GM03348 (cell line): ENCODE data around the gene SMARCA1.
"Not testable (repeated sequence)": the region's sequence is repeated elsewhere in the genome, so short reads cannot be mapped to it uniquely, and the experiment has no call there.

ENCODE experiments used
- DNase-seq: peaks from one replicate; pipeline ENCODE4 v3.0.0; 2012; ENCODE audit warnings: low spot score

SMARCA1 gene, protein sequence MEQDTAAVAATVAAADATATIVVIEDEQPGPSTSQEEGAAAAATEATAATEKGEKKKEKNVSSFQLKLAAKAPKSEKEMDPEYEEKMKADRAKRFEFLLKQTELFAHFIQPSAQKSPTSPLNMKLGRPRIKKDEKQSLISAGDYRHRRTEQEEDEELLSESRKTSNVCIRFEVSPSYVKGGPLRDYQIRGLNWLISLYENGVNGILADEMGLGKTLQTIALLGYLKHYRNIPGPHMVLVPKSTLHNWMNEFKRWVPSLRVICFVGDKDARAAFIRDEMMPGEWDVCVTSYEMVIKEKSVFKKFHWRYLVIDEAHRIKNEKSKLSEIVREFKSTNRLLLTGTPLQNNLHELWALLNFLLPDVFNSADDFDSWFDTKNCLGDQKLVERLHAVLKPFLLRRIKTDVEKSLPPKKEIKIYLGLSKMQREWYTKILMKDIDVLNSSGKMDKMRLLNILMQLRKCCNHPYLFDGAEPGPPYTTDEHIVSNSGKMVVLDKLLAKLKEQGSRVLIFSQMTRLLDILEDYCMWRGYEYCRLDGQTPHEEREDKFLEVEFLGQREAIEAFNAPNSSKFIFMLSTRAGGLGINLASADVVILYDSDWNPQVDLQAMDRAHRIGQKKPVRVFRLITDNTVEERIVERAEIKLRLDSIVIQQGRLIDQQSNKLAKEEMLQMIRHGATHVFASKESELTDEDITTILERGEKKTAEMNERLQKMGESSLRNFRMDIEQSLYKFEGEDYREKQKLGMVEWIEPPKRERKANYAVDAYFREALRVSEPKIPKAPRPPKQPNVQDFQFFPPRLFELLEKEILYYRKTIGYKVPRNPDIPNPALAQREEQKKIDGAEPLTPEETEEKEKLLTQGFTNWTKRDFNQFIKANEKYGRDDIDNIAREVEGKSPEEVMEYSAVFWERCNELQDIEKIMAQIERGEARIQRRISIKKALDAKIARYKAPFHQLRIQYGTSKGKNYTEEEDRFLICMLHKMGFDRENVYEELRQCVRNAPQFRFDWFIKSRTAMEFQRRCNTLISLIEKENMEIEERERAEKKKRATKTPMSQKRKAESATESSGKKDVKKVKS

DNA sequence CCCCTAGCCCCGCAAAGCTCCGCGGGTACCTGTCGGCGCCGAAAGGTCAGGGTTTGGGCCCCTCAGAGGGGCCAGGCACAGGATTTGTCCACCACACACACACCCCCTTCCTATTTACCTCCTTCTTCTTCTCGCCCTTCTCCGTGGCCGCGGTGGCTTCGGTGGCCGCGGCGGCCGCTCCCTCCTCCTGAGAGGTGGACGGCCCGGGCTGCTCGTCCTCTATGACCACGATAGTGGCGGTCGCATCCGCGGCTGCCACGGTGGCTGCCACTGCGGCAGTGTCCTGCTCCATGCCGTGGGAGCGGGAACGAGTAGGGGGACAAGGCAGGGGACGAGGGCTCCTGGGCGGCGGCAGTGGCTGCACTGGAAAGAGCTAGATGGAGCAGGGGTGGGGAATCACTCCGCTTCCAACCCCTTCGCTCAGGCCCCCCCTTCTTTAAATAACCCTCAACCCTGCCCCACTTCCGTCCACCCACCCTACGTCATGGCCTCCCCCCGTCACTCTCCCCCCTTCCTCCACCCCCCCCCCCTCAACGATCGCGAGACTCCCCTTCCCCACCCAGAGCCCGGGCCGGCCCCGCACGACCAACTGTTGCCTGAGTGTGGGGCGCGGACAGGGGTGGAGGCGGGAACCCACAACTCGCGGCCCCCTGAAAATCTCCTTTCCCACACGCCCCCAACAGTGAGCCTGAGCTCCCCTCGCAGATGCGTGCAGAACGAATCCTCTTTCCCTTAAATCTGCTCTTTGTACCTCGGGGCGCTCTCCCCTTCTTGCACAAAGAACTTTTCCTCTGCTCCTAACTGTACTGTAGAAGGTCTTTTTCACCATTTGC lies at the start of gene SMARCA1:
SMARCA1 (minus strand) TSS at position 412 of the 833 bp plus-strand sequence; CDS start at position 292, 120 bp downstream.
- DNase-seq = peak; percentile 88

DNA sequence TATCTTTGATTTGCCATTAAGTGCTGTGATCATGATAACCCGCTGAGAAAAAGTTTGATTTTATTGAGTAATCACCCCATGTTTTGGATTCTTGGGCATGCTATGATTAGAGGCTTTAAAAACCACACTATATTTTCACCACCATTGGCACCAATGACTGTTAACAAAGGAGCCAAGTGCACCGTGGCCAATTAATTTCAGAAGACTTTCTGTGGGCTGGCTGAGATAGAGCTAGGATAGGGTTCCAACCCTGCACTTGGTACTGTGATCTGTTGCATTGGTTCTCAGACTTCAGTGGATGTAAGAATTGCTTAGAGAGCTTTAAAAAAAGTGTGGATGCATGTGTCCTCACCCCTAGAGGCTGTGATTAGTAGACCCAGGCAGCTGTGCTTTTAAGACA lies 49.1 kb upstream of the SMARCA1 start:
- peak; percentile 10 for DNase-seq

DNA sequence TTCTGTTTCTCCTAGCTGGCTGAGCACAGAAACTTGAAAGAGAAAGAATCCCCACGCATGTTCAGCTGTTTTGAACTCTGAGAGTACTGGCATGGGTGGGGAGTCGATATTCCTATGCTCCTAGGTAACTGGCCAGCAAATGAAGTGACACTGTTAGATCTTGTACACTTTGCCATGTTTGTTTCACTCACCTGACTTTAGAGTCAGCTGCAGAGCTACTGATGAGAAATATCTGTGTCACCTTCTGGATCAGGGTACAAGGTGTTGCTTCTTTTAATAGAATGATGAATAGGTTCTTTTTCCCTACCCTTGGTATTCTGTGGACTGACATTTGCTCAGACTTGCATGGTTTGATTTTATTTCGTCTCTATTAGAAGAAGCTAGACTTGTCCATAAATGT lies 45.1 kb upstream of the SMARCA1 start:
- no peak for DNase-seq

DNA sequence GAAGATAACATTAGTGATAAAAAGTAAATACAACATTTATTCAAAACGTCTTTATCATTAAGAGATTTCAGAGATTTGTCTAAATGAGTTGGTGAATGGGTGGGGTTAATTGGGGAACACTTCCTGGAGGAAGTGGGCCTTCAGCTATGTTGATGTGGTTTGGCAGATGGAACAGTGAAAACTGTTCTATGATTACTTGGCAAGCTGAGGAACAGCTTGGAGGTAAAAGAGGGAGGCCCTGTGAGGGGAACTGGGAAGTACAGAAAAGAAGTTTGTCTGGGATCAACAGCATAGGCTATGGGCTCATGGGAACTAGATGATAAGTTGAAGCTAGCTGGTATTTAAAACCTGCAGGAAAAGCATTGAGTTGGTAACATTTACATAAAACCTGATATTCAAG lies 42.8 kb upstream of the SMARCA1 start:
- DNase-seq = no peak

DNA sequence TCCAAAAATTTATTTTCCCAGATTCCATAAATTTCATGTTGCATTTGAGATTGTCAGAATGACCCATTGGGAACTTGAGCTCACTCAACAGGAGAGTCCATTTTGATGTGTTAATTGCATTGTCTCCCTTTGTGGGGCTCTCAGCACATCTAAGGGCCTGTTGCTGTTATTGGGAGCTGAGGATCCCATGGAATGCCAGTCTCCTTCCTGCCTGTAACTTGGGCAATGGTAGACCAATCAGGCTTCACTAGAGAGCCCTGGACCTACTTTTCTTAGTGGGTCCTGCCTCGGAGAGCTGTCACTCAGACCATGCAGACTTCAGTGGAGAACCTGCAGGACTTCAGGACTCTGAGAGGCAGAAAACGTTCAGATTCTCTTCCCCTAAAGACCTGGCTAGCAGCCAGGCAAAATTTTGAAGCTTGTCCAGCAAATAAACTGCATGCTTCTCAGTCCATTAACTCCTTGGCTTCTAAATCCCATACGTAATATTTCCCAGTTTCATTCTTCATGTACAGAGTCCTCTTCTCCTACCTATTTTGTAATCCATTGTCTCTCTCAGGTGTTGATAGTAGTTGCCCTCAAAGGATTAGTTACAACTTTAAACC lies 41.9 kb upstream of the SMARCA1 start:
- DNase-seq = no peak

DNA sequence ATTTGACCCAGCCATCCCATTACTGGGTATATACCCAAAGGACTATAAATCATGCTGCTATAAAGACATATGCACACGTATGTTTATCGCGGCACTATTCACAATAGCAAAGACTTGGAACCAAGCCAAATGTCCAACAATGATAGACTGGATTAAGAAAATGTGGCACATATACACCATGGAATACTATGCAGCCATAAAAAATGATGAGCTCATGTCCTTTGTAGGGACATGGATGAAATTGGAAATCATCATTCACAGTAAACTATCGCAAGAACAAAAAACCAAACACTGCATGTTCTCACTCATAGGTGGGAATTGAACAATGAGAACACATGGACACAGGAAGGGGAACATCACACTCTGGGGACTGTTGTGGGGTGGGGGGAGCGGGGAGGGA lies 41.1 kb upstream of the SMARCA1 start:
- DNase-seq = not testable (repeated sequence)

DNA sequence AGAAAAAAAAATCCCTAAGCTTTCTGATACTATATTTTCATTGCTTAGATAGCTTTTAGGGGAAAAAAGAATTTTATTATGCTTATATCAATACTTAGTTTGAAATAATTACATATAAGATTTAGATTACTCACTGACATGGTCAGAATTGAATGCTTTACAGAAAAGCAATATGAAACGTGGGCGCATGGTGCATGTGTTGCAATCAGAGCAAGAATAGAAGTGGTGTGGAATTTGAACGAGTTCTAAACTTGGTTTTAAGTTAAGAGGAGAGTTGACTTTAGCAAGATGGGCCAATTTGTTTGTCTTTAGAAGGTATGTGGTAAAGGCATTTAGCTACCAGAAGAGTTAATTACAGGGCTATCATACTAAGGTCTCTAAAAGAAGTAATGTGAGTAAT lies 38.2 kb upstream of the SMARCA1 start:
- DNase-seq = no peak

DNA sequence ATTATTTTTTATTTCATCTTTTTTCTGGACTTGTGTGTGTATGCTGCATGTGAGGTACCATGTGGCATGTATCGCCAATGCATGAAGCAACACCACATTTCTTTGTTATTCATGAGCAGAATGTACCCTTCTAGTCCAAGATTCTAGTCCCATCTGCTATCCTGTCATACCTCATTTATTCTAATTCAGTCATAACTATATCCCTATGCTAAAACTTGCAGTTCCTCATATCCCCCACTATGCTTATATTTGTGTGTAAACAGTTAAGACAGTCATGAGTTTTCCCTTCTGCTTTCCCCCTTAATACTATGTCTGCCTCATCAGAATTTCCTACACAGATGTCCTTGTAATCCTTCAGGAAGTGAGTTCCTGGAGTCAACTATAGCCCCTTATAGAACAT lies 36.5 kb upstream of the SMARCA1 start:
- no peak for DNase-seq

DNA sequence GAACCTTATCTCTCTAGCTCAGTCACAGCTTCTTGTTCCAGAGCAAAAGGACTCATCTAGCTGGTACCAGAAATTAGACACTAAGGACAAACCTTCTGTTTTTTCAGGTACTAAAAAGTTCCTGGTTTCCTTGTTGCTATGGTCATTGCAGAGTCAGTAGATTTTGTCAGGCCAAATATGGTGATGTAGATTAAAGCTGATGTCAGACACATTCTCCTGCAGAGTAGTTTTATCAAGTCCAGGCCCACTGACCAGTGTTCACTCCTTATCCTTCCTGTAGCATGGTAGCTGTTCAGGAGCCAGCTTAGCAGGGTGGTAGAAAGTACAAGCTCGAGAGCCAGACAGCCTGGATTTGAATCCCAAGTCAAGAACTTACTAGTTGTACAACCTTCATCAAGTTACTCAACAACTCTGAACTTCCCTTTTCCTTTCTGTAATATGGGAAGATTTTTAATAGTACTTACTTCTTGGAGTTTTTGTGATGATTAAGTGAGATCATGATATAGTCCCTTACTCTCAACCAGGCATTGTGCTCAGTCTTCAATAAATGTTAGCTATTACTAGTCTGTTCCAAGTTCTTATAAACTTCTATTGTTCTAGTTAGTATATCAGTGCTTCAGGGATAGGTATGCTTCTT lies 34.7 kb upstream of the SMARCA1 start:
- no peak for DNase-seq

DNA sequence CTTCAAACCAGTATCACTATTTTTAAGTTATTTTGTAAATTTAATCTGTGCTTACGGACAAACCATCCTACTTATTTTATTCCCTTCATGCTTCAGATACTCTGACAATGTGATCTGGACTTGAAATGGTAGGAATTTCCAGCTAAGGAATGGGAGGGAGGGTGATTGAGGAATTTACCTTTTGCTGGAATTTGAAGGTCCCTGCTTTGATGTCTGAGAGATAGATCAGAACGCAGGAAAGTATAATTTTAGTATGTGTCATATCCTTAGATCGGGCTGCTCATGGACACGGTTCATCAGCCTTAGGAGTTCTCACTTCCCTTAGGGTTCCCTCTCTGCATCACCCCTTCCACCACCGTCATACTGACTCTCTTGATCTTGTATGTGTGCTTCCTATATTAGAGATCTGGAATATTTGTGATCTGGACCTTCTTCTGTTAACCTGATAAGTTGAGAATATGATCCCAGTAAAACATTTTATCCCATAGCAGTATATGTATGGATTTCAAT lies 33.6 kb upstream of the SMARCA1 start:
- DNase-seq = no peak

DNA sequence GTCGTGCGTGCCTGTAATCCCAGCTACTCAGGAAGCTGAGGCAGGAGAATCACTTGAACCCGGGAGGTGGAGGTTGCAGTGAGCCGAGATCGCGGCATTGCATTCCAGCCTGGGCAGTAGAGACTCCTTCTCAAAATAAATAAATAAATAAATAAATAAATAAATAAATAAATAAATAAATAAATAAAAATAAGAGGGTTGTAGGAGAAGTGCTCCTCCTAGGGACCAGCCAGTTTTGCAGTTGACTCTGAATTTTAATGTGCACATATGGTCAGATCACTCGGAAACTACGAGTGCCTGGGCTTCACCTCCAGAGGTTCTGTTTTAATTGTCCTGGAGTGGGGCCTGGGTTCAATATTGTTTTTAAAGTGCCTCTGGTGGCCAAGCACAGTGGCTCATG lies 31.5 kb upstream of the SMARCA1 start:
- DNase-seq = not testable (repeated sequence)

DNA sequence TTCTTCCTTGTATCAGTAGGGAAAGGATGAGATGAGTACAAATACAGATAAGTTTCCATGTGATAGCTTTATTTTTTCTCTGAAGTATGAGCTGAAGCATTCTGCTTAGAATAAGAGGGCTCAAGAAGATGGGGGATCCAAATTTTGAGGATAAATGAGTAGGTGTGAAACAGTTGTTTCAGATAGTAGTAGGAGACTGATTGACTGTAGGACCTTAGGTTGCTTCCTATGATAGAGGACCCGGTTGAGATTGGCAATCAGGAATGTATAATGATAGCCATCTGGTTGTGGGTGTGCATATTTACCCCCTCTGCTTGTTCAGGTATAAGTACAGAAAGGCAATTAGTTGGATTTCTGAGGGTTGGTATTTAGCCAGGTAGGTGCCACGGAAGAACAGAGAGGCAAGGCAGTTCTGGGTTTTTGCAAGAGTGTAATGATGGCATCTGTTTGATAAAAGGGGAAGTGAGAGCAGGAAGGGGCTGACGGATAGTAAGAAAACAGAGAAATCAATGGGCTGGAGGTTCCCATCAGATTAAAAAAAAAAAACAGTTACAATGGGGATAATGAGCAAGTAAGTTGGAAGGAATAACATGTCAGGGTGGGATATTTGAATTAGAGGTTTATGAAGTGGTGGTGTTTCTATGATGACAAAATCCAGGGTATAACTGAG lies 30.5 kb upstream of the SMARCA1 start:
- no peak for DNase-seq

DNA sequence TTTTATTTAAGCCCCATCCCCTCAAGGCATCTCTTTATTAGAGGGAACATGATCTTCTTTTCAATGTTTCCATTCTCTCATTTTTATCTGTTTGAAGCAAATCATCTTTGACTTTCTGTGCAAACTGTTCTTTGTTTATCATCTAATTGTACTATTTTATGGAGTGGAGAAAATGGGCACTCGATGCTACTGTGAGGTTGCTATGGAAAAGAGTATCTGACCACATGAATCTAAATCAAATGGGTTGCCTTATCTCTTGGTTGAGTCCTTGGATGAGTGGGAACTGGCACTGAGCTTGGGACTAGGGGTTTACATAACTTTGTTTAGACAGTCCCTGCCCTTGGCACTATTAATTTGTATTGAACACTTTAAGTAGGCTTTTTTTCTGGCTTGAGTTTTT lies 25.8 kb upstream of the SMARCA1 start:
- DNase-seq = no peak

DNA sequence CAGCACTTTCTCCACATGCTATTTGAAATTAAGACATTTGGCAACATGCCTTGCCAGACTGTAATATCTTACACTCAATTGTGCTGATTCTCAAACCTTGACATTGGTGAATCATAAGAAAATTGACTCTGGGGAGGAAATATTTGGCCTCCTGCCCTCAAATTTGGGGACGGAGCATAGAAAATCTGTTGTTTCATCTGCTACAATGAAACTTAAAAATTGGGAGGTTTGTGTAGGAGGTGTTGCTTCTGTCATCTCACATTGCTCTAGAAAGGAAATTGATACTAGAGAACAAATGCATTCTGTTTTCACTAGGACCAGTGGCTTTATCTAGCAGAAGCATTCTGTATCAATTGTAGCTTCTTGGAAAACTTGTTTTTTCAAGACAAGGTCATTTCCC lies 22.1 kb upstream of the SMARCA1 start:
- no peak for DNase-seq

DNA sequence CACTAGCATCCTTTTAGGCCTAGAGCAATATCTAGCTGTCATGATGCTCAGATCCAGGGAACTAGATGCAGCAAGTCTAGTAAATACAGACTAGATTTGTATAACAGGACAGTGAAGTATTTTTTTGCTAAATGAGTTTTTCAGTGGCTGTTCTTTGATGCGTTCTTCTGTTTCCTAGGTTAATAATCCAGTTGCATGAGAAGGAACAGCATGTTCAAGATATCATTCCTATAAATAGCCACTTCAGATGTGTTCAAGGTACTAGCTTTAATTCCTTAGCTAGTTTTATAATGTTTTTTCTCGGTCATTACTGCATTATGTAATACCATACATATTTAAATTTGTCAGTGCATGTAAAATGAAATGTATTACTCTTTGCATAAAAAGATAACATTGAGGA lies 21.5 kb upstream of the SMARCA1 start:
- DNase-seq = no peak

DNA sequence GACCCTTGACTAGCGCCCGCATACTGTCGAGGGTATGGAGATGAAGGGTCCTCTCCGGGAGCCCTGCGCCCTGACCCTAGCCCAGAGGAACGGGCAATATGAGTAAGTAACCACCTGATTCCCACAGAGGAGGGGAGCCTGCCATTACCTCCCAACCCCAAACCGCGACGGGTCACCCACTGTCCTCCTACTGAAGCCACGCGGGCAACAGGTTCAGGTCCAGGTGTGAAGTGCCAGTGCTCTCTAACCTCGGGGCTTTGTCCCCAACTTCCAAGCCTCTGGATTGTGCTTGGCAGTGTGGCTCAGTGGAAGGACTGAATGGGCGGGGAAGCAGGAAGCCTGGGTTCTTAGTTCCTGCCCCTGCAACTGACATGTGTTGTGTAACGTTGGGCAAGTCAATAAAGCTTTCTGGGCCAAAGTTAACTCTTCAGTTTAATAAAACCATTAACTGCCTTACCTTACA lies 17.5 kb upstream of the SMARCA1 start:
- peak; percentile 15 for DNase-seq

DNA sequence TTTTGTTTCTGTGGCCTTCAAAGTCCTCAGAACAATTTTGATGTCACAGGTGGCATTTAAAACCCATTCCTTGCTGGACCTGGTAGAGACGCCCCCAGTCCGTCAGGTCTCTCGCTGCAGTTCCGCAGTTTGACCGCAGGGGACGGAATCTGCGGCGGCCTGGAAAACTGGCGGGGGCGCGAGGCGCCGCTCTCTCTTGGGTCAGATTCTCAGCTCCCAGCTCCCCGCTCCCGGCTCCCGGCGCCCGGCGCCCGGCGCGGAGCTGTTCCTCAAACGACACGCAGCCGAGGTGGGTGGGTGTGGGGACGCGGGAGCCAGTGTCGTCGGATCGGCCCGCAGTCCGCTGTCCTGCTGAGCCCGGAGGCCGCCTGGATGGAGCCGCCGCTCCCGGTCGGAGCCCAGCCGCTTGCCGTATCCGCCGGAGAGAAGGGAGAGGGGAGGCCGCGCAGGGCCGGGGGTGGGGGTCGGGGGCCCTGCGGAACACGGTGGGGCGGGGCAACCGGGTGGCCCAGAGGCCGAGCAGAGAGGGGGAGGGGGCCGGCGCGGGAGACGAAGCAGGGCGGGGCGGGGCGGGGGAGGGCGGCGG lies 16.9 kb upstream of the SMARCA1 start, which contains the start of gene OCRL:
OCRL (plus strand) TSS at position 192 of the 586 bp plus-strand sequence; CDS start at position 373, 181 bp downstream.
- DNase-seq = peak; percentile 87

DNA sequence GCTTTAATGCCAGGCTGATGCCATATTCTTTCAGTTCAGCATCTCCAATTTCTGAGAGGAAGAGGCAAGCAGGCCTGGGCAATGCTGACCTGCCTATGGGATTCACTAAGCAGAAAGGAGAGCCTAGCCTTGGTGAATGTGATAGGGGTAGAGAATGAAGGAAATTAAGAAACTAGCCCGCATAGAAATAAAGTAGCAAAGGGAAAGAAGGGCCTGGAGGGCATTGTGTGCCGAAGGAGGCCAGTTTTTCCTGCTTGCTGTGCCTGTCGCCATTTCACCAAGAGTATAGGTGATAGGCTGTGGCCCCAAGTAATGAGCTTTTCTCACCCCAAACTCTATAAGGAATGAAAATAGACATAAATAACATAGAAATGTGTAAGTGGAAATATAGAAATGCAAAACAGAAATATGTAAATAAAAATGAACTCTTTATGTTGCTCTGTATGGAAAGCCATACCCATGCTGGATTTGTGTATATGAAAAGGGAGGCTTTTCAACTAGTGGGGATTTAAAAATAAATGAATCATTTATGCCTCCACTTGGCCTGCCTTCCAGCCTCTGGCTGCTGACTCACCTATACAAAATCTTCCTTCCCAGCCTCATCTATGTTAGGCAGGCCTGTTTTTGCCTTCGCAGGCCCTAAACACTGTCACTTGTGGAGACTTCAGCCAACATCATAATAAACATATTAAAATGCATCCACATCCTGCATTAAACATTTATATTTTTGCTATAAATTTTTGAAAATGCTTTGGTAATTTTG lies 11.7 kb upstream of the SMARCA1 start:
- peak; percentile 49 for DNase-seq

DNA sequence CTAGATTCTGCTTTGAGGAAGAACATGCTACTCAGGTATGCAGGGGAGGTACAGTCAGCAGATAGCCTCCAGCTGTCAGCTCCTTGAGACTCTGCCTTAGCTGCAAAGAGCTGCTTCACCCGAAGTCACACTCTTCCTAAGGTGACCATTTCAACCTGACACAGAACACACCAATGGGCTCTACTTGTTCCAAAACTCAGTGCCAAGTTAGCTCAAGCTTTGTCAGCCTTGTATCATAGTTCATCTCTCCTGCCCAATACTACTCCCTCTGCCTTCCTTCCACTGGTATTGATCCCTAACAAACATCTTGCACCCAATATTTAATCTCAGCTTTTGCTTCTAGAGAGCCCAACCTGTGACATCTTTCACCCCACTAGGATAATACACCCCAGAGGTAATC lies 7.8 kb upstream of the SMARCA1 start:
- no peak for DNase-seq
